Panc1 (cell line): ENCODE data around the gene FDCSP.

ENCODE experiments used
- CTCF ChIP-seq: fragments of 450-650 bp; IDR thresholded peaks from 2 replicates; pipeline ENCODE4 v1.5.1; 2017; ENCODE audit warnings: mild to moderate bottlenecking
- POLR2AphosphoS5 ChIP-seq: IDR thresholded peaks from 2 replicates; pipeline ENCODE4 v1.6.1; 2012; ENCODE audit warnings: mild to moderate bottlenecking, low read depth, low read length, moderate library complexity

GRCh38 chr4:70225824-70226223, at the start of gene FDCSP:
- no peak for TF ChIP-seq CTCF
- no peak for TF ChIP-seq POLR2AphosphoS5
